Bladder microvascular endothelial cell (primary cell): ENCODE results near the gene AP4E1. TPM values are rescaled to one million over a fixed set of nuclear protein-coding genes. Genes with fewer than 3 reads are reported as not detected.

Source experiments
- total RNA-seq: library from RNA; depleted of rRNA; stranded (reverse); fragments of >200 nt; gene quantifications from 2 replicates; pipeline ENCODE4 v1.2.3, GENCODE V29; 2014

The AP4E1 gene
- total RNA-seq = 6.0 and 12.7 TPM in 2 replicates

GRCh38 chr15:50908209-50909009, at the start of gene AP4E1:
Gene AP4E1 (plus strand): TSS chr15:50908683. CDS start chr15:50908779, 96 bp downstream.

Other genes starting within 250 kb of the AP4E1 start
- gene TRPM7, start 221.9 kb upstream of the AP4E1 start, total RNA-seq = 19.9 and 46.8 TPM in 2 replicates
- gene SPPL2A, start 143.0 kb upstream of the AP4E1 start, total RNA-seq = 50.0 and 183 TPM in 2 replicates
- 9.7 and 46.1 TPM in 2 replicates for gene TNFAIP8L3, start 186.2 kb downstream of the AP4E1 start, total RNA-seq